SU-DHL-6 (cell line): ENCODE results near the gene NTRK2.

Source experiments
- H2AFZ ChIP-seq: fragments of 200-600 bp; sonication (generic); 2 replicates; pipeline ENCODE4 v1.6.1; 2014; ENCODE audit warnings: low read depth, mild to moderate bottlenecking, moderate library complexity, mixed read lengths, antibody characterized with exemption, low read length; ENCODE audit not compliant: severe bottlenecking
- H3F3A ChIP-seq: fragments of 200-600 bp; shearing (Covaris generic); 2 replicates; pipeline ENCODE4 v1.6.0; 2016; ENCODE audit warnings: antibody characterized with exemption, mild to moderate bottlenecking; ENCODE audit not compliant: insufficient read depth
- H3K27ac ChIP-seq: fragments of 200-600 bp; sonication (generic); 2 replicates; pipeline ENCODE4 v1.5.1; 2016; ENCODE audit warnings: low read depth, mild to moderate bottlenecking, low read length, moderate library complexity, mixed read lengths
- H3K27me3 ChIP-seq: fragments of 200-600 bp; sonication (generic), shearing (Covaris generic); 2 replicates; pipeline ENCODE4 v1.6.0; 2014; ENCODE audit warnings: mild to moderate bottlenecking, low read length
- H3K36me3 ChIP-seq: fragments of 200-600 bp; sonication (generic); 2 replicates; pipeline ENCODE4 v1.6.1; 2014; ENCODE audit warnings: mild to moderate bottlenecking, low read length, mixed read lengths
- H3K4me2 ChIP-seq: fragments of 300-600, 200-600 bp; shearing (Covaris generic), sonication (generic); 2 replicates; pipeline ENCODE4 v1.6.0; 2014; ENCODE audit warnings: low read length, low read depth, mild to moderate bottlenecking; ENCODE audit not compliant: poor library complexity, severe bottlenecking
- H3K4me3 ChIP-seq: fragments of 200-600 bp; sonication (generic); 2 replicates; pipeline ENCODE4 v1.5.1; 2014; ENCODE audit warnings: antibody characterized with exemption, low read length, mild to moderate bottlenecking, mixed read lengths; ENCODE audit not compliant: insufficient read depth, poor library complexity, severe bottlenecking
- H3K79me2 ChIP-seq: fragments of 200-600 bp; sonication (generic); 2 replicates; pipeline ENCODE4 v1.6.1; 2014; ENCODE audit warnings: mild to moderate bottlenecking, low read length, moderate library complexity; ENCODE audit not compliant: insufficient read depth
- H3K9ac ChIP-seq: fragments of 200-600 bp; sonication (generic); 2 replicates; pipeline ENCODE4 v1.7.0; 2014; ENCODE audit warnings: mild to moderate bottlenecking, low read length
- H3K9me2 ChIP-seq: fragments of 200-600 bp; sonication (generic); replicated peaks from 2 replicates; pipeline ENCODE4 v1.6.1; 2014; ENCODE audit warnings: low read length; ENCODE audit not compliant: insufficient read depth
- H3K9me3 ChIP-seq: fragments of 200-600 bp; sonication (generic); 2 replicates; pipeline ENCODE4 v1.6.1; 2014; ENCODE audit warnings: low read length, mixed read lengths; ENCODE audit not compliant: insufficient read depth
- H4K20me1 ChIP-seq: fragments of 200-600 bp; sonication (generic); 2 replicates; pipeline ENCODE4 v1.6.1; 2014; ENCODE audit warnings: low read depth, mild to moderate bottlenecking, antibody characterized with exemption, low read length, moderate library complexity, mixed read lengths
- EZH2phosphoT487 ChIP-seq: fragments of 200-600 bp; sonication (generic), shearing (Covaris generic); conservative IDR thresholded peaks from 2 replicates; pipeline ENCODE4 v1.6.1; 2018; ENCODE audit warnings: mild to moderate bottlenecking, antibody characterized with exemption, low read length, moderate library complexity, mixed read lengths
- TF ChIP-seq, protein P1 (sequence below): fragments of 200-600 bp; sonication (generic); IDR thresholded peaks from one replicate; pipeline ENCODE4 v1.5.1; 2017; ENCODE audit warnings: antibody characterized with exemption, mild to moderate bottlenecking, low read length, moderate library complexity; ENCODE audit not compliant: insufficient read depth, poor library complexity, severe bottlenecking

The NTRK2 gene

GRCh38 chr9:85038824-85039608 is 369.5 kb downstream of the NTRK2 start:
- no peaks in the 10 kb centered on the region for H3K27me3 ChIP-seq
- no peak overlapping the region for H3K27ac ChIP-seq
- H3K4me3 ChIP-seq = no peak overlapping the region
- no peak overlapping the region for H2AFZ ChIP-seq
- H3K4me2 ChIP-seq = no peak overlapping the region
- H3K36me3 ChIP-seq = no peaks in the 10 kb centered on the region
- H3K9ac ChIP-seq = no peak overlapping the region
- no peaks in the 10 kb centered on the region for H3K9me3 ChIP-seq
- no peaks in the 10 kb centered on the region for H3F3A ChIP-seq
- no peak for TF ChIP-seq EZH2phosphoT487
- TF ChIP-seq, protein P1, sequence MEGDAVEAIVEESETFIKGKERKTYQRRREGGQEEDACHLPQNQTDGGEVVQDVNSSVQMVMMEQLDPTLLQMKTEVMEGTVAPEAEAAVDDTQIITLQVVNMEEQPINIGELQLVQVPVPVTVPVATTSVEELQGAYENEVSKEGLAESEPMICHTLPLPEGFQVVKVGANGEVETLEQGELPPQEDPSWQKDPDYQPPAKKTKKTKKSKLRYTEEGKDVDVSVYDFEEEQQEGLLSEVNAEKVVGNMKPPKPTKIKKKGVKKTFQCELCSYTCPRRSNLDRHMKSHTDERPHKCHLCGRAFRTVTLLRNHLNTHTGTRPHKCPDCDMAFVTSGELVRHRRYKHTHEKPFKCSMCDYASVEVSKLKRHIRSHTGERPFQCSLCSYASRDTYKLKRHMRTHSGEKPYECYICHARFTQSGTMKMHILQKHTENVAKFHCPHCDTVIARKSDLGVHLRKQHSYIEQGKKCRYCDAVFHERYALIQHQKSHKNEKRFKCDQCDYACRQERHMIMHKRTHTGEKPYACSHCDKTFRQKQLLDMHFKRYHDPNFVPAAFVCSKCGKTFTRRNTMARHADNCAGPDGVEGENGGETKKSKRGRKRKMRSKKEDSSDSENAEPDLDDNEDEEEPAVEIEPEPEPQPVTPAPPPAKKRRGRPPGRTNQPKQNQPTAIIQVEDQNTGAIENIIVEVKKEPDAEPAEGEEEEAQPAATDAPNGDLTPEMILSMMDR = no peak
- H3K9me2 ChIP-seq = no peaks in the 10 kb centered on the region
- no peaks in the 10 kb centered on the region for H3K79me2 ChIP-seq
- no peaks in the 10 kb centered on the region for H4K20me1 ChIP-seq

- H3K79me2 ChIP-seq = no peaks in the 10 kb centered on the region
- no peaks in the 10 kb centered on the region for H4K20me1 ChIP-seq
- no peaks in the 10 kb centered on the region for H3K9me2 ChIP-seq
- no peak overlapping the region for H3K9ac ChIP-seq
- H3K9me3 ChIP-seq = no peaks in the 10 kb centered on the region
- TF ChIP-seq, protein P1 = no peak
- no peak for TF ChIP-seq EZH2phosphoT487
- H3K27ac ChIP-seq = no peak overlapping the region
- no peaks in the 10 kb centered on the region for H3K36me3 ChIP-seq
- no peak overlapping the region for H3K4me3 ChIP-seq
- no peaks in the 10 kb centered on the region for H3F3A ChIP-seq
- no peaks in the 10 kb centered on the region for H3K27me3 ChIP-seq
- H2AFZ ChIP-seq = no peak overlapping the region
- H3K4me2 ChIP-seq = no peak overlapping the region
These were observed 370.6 kb downstream of the NTRK2 start for GRCh38 chr9:85040146-85040545.

GRCh38 chr9:85040821-85041465 is 371.4 kb downstream of the NTRK2 start:
- Histone ChIP-seq H4K20me1 (no peaks in the 10 kb centered on the region), H3K27me3 (no peaks in the 10 kb centered on the region), H2AFZ (no peak overlapping the region)

More at GRCh38 chr9:85040821-85041465, 371.4 kb downstream of the NTRK2 start:
- Histone ChIP-seq H3K79me2 (no peaks in the 10 kb centered on the region), H3K9ac (no peak overlapping the region), H3K4me2 (no peak overlapping the region), H3K4me3 (no peak overlapping the region), H3F3A (no peaks in the 10 kb centered on the region), H3K9me2 (no peaks in the 10 kb centered on the region), H3K27ac (no peak overlapping the region), H3K36me3 (no peaks in the 10 kb centered on the region), H3K9me3 (no peaks in the 10 kb centered on the region)
- no peak for TF ChIP-seq EZH2phosphoT487
- TF ChIP-seq, protein P1 = no peak
